GM19238 (cell line): Measurements from ENCODE around the gene SOHLH1.

ENCODE experiments used
- DNase-seq: peaks from one replicate; pipeline ENCODE4 v3.0.0; 2011; ENCODE audit warnings: low spot score; ENCODE audit not compliant: insufficient read length

Gene SOHLH1

GRCh38 chr9:135699440-135699839 lies at the start of gene SOHLH1:
TSS of gene SOHLH1 (minus strand) at chr9:135699481. CDS start at chr9:135699467, 14 bp downstream.
- DNase-seq, result no peak

- DNase-seq, result no peak
These were observed 49.4 kb upstream of the SOHLH1 start for GRCh38 chr9:135748676-135749075.

- no peak for DNase-seq
These were observed 48.0 kb upstream of the SOHLH1 start for GRCh38 chr9:135747311-135747710.

GRCh38 chr9:135746565-135746964 lies 47.3 kb upstream of the SOHLH1 start:
- DNase-seq, result no peak

- no peak for DNase-seq
These were observed 46.5 kb upstream of the SOHLH1 start for GRCh38 chr9:135745686-135746324.

- DNase-seq, result no peak
These were observed 45.9 kb upstream of the SOHLH1 start for GRCh38 chr9:135745189-135745588.

- no peak for DNase-seq
These were observed 45.2 kb upstream of the SOHLH1 start for GRCh38 chr9:135744333-135745070.

- no peak for DNase-seq
These were observed 44.5 kb upstream of the SOHLH1 start for GRCh38 chr9:135743546-135744332.

- DNase-seq, result no peak
These were observed 43.7 kb upstream of the SOHLH1 start for GRCh38 chr9:135743021-135743420.

GRCh38 chr9:135741276-135742219 lies 42.3 kb upstream of the SOHLH1 start:
- no peak for DNase-seq

GRCh38 chr9:135739271-135740220 lies 40.3 kb upstream of the SOHLH1 start:
- no peak for DNase-seq

- DNase-seq, result no peak
These were observed 38.7 kb upstream of the SOHLH1 start for GRCh38 chr9:135737840-135738521.

GRCh38 chr9:135736979-135737839 lies 37.9 kb upstream of the SOHLH1 start:
- no peak for DNase-seq

GRCh38 chr9:135736272-135736978 lies 37.1 kb upstream of the SOHLH1 start:
- DNase-seq, result no peak

- no peak for DNase-seq
These were observed 35.4 kb upstream of the SOHLH1 start for GRCh38 chr9:135734616-135735144.

- DNase-seq, result no peak
These were observed 33.4 kb upstream of the SOHLH1 start for GRCh38 chr9:135732569-135733257.

GRCh38 chr9:135731454-135731853 lies 32.2 kb upstream of the SOHLH1 start:
- DNase-seq, result no peak
